ENCODE data around the gene MED27. TPM values are rescaled to one million over a fixed set of nuclear protein-coding genes. Genes with fewer than 3 reads are reported as not detected.

Gene MED27
- total and polyA plus RNA-seq, 12 donors: 8.0 to 20.7 (median 17.1) TPM

- no peak for TF ChIP-seq CTCF (IDR thresholded peaks at IDR 0.05)
- ATAC-seq (peak in 1 of 8 donors; percentile 38), DNase-seq (no peak)
- H3K36me3 ChIP-seq: no peaks in the 10 kb centered on the region
- WGBS, 2 donors: 55 to 62% methylated on average over 20 of the region's 20 CpGs
- no peak overlapping the region for H3K27ac ChIP-seq
- no peak overlapping the region for H3K4me3 ChIP-seq
- intact Hi-C loops (cut with DNase I): no loop called here
- H3K27me3 ChIP-seq: peaks cover 0 to 65% (median 40%) of the 10 kb centered on the region in 7 donors
- H3K4me1 ChIP-seq: no peaks in the 10 kb centered on the region
- no peaks in the 10 kb centered on the region for H3K9me3 ChIP-seq
Measured at GRCh38 chr9:131824155-131824594, 255.5 kb downstream of the MED27 start.

GRCh38 chr9:131823701-131824146 is 255.9 kb downstream of the MED27 start:
- no peak overlapping the region for H3K4me3 ChIP-seq
- ATAC-seq (no peak), DNase-seq (no peak)
- no peaks in the 10 kb centered on the region for H3K36me3 ChIP-seq
- H3K27me3 ChIP-seq: peaks cover 0 to 65% (median 40%) of the 10 kb centered on the region in 7 donors
- no peak for TF ChIP-seq CTCF (IDR thresholded peaks at IDR 0.05)
- no peak overlapping the region for H3K27ac ChIP-seq
- no peaks in the 10 kb centered on the region for H3K4me1 ChIP-seq
- intact Hi-C loops (cut with DNase I): no loop called here
- 50 to 53% methylated on average over 35 of the region's 35 CpGs for WGBS, 2 donors
- H3K9me3 ChIP-seq: no peaks in the 10 kb centered on the region

GRCh38 chr9:131818089-131818488 is 261.6 kb downstream of the MED27 start:
- Histone ChIP-seq H3K27ac (no peak overlapping the region), H3K27me3 (peaks cover 0 to 61% (median 36%) of the 10 kb centered on the region in 7 donors), H3K4me3 (no peak overlapping the region), H3K36me3 (no peaks in the 10 kb centered on the region), H3K9me3 (no peaks in the 10 kb centered on the region), H3K4me1 (no peaks in the 10 kb centered on the region)
- no peak for ATAC-seq
- 73 to 74% methylated on average over 7 of the region's 7 CpGs for WGBS, 2 donors
- no peak for TF ChIP-seq CTCF (IDR thresholded peaks at IDR 0.05)
- DNase-seq: no peak
- intact Hi-C loops (cut with DNase I): no loop called here

- no peak overlapping the region for H3K27ac ChIP-seq
- 39 to 41% methylated on average over 9 of the region's 9 CpGs for WGBS, 2 donors
- no peaks in the 10 kb centered on the region for H3K36me3 ChIP-seq
- TF ChIP-seq CTCF (IDR thresholded peaks at IDR 0.05): no peak
- no peak overlapping the region for H3K4me3 ChIP-seq
- no peaks in the 10 kb centered on the region for H3K9me3 ChIP-seq
- no peaks in the 10 kb centered on the region for H3K4me1 ChIP-seq
- intact Hi-C loops (cut with DNase I): no loop called here
- H3K27me3 ChIP-seq: peaks cover 0 to 61% (median 36%) of the 10 kb centered on the region in 7 donors
- ATAC-seq: no peak
- DNase-seq: no peak
Measured at GRCh38 chr9:131817627-131818026, 262.0 kb downstream of the MED27 start.

Measured in heart right ventricle (tissue), 16 donors.